ENCODE results near the gene POP4.
"Not testable (repeated sequence)": the region's sequence is repeated elsewhere in the genome, so short reads cannot be mapped to it uniquely, and the experiment has no call there.

POP4 gene

GRCh38 chr19:29605653-29606419, at the start of gene POP4:
Gene POP4, plus strand, starts transcription at chr19:29606283. Its CDS starts 36 bp downstream, at chr19:29606319.
- DNase-seq (ENCODE audit: low read depth in 2 of 2): peak; percentile 96 to 99

- not testable (repeated sequence) for DNase-seq (ENCODE audit: low read depth in 2 of 2)
Observed at GRCh38 chr19:29559110-29559509, 47.0 kb upstream of the POP4 start.

GRCh38 chr19:29559743-29560142, 46.3 kb upstream of the POP4 start:
- DNase-seq (ENCODE audit: low read depth in 2 of 2): no peak

- no peak for DNase-seq (ENCODE audit: low read depth in 2 of 2)
Observed at GRCh38 chr19:29560313-29561075, 45.6 kb upstream of the POP4 start.

- no peak for DNase-seq (ENCODE audit: low read depth in 2 of 2)
Observed at GRCh38 chr19:29561601-29562000, 44.5 kb upstream of the POP4 start.

- no peak for DNase-seq (ENCODE audit: low read depth in 2 of 2)
Observed at GRCh38 chr19:29562299-29563297, 43.5 kb upstream of the POP4 start.

GRCh38 chr19:29563486-29564101, 42.5 kb upstream of the POP4 start:
- DNase-seq (ENCODE audit: low read depth in 2 of 2): no peak

- no peak for DNase-seq (ENCODE audit: low read depth in 2 of 2)
Observed at GRCh38 chr19:29564574-29565005, 41.5 kb upstream of the POP4 start.

- DNase-seq (ENCODE audit: low read depth in 2 of 2): no peak
Observed at GRCh38 chr19:29565171-29565570, 40.9 kb upstream of the POP4 start.

- no peak for DNase-seq (ENCODE audit: low read depth in 2 of 2)
Observed at GRCh38 chr19:29566496-29567054, 39.5 kb upstream of the POP4 start.

GRCh38 chr19:29567366-29567915, 38.6 kb upstream of the POP4 start:
- DNase-seq (ENCODE audit: low read depth in 2 of 2): no peak

GRCh38 chr19:29568036-29569025, 37.8 kb upstream of the POP4 start:
- no peak for DNase-seq (ENCODE audit: low read depth in 2 of 2)

- no peak for DNase-seq (ENCODE audit: low read depth in 2 of 2)
Observed at GRCh38 chr19:29569038-29569911, 36.8 kb upstream of the POP4 start.

GRCh38 chr19:29571181-29571580, 34.9 kb upstream of the POP4 start:
- DNase-seq (ENCODE audit: low read depth in 2 of 2): no peak

GRCh38 chr19:29573486-29573885, 32.6 kb upstream of the POP4 start:
- DNase-seq (ENCODE audit: low read depth in 2 of 2): no peak

- no peak for DNase-seq (ENCODE audit: low read depth in 2 of 2)
Observed at GRCh38 chr19:29574510-29574909, 31.6 kb upstream of the POP4 start.

GRCh38 chr19:29576046-29576606, 30.0 kb upstream of the POP4 start:
- no peak for DNase-seq (ENCODE audit: low read depth in 2 of 2)
